ENCODE results near the gene SH2D2A.
A peak's percentile ranks its signal among the peaks of the same experiment; 100 is the strongest.

SH2D2A gene

DNA sequence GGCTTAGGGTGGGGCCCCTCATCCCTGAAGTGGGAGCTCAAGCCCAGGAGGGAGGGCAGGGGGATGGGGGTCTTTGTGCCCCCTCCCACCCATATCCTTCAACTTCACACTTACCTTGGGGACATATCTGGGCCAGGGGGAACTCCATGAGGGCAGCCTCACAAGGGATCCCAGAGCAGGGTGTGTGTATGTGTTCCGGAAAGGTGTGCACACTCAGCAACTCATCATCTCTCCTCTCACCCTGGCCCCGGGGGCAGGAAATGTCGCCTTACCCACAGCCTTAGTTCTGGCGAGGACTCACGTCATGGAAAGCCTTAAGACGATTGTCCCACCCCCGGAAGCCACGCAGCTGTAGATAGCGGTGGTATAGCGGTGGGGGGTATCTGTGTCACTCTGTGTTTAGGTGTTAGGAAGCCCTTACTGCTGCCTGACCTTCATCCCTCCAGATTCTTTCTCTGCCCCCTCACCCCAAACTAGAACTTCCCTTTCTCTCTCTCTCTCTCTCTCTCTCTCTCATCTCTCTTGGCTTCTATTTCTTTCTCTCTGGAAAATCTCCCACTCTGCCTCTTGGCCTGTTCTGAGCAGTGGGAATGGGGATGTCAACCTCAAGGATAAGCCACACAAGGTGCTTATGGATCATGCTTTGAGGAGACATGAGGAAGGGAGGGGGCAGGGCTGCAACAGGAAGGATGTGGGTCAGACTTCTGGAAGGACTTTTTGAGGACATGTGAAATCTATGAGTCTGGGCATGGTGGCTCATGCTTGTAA, at the start of gene SH2D2A:
Gene SH2D2A (minus strand): TSS at position 288 of the 768 bp plus-strand sequence. CDS start 140 bp downstream, at position 148.
- no peak for DNase-seq

DNA sequence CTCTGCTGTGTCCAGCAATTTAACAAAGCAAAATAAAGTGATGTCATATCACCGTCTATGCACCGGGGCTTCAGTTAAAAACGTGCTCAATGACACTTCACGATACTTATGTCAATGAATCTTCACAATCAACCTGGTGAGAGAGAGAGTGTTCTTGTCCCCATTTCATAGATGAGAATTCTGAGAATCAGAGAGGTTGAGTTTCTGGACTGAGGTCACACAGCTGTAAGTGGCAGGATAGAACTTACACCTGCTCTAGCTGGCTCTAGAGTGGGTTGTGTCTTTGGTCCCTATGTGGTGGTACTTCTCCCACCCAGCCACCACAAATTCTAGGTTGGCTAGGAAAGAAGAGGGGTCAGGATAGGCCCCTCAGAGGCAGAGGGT, 49.2 kb upstream of the SH2D2A start:
- DNase-seq = no peak

DNA sequence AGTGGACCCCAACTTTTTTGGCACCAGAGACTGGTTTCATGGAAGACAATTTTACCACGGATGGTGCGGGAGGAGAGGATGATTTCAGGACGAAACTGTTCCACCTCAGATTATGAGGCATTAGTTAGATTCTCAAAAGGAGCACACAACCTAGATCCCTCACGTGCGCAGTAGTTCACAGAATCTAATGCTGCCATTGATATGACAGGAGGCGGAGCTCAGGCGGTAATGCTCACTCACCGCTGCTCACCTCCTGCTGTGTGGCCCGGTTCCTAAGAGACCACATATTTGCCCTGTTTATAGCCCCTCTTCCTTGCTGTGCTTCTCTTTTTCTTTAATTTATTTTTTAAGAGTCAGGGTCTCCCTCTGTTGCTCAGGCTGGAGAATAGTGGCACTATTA, 48.6 kb upstream of the SH2D2A start:
- DNase-seq = no peak

DNA sequence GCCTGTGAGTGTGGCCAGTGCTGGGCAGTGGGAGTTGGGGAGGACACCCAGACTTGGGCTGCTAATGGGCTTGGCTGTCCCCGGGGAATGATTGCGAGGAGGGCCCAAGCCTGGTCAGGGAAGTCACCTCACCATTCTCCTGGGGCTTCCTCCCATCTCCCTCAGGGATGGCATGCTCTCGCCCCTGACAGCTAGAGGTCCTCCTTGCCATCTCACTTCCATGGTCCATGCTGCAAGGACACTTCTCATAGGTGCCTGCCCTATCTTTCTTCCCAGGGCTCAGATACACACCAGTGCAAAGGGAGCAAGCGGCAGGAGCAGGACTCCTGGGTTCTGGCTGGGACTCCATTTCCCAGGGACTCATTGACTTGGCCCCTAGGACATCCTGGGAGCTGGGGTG, 48.1 kb upstream of the SH2D2A start:
- DNase-seq = no peak

DNA sequence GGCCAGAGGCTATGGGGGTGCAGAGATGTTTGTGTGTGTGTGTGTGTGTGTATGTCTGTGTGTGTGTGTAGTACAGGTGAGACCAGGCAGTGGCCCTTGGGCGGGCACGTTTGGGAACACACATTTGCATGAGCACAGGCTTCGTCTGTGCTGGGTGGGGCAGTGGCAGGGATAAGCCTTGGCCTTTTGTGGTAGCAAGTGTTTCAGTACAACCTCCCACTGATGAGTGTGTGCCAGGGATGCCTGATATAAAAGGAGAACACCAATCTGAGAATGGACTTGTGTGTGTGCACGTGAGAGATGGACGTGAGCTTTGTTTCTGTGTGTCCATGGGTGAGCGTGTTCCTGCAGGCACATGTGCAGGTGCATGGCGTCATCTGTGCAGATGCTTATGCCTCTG, 47.0 kb upstream of the SH2D2A start:
- no peak for DNase-seq

GRCh38 chr1:156862997-156863599, 46.5 kb upstream of the SH2D2A start:
- no peak for DNase-seq

DNA sequence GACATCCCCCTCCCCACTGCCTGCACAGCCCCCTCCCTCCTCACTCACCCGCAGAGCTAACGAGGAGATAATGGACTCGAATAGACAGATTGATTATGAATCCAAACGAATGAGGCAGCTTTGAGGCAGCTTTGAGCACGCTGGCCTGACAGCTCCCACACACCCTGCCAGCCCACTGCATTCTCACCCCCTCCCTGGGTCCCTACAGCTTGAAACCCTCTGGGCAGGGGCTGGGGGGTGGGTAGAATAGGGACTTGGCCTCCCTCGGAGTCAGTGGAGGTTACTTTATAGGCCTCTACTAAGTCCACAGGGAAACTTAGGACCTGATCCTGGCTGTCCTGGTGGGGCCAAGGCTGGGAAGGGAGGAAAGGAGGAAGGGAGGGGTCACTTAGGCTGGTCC, 45.9 kb upstream of the SH2D2A start:
- DNase-seq = no peak

- no peak for DNase-seq
These were observed 44.2 kb upstream of the SH2D2A start, which contains the start of gene NTRK1 for GRCh38 chr1:156860628-156861423. NTRK1 (plus strand) TSS chr1:156860865; CDS start chr1:156860935, 70 bp downstream.

DNA sequence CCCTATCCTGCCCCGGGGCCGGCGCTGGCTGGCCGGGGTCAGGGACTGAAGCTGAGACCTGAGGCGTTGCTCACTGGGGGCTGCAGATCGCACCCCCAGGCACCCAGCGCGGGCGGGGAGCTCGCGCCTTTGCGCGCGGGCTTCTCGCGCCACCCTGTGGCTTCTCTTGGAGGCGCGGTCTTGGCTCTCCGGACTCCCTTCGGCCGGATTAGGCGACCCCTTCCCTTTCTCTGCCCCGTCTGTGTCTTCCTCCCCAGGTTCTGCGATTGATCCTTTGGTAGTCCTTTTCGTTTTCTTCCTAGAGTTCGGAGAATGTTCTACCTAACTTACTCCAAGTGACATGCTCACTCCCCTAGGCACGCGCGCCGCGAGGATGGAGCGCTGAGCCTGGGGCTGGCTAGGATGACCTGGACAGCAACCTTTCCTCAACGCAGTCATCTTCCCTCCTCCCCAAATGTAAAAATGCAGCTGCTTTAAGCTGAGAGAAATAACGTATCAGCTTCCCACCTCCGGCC, 43.5 kb upstream of the SH2D2A start:
- DNase-seq = no peak

DNA sequence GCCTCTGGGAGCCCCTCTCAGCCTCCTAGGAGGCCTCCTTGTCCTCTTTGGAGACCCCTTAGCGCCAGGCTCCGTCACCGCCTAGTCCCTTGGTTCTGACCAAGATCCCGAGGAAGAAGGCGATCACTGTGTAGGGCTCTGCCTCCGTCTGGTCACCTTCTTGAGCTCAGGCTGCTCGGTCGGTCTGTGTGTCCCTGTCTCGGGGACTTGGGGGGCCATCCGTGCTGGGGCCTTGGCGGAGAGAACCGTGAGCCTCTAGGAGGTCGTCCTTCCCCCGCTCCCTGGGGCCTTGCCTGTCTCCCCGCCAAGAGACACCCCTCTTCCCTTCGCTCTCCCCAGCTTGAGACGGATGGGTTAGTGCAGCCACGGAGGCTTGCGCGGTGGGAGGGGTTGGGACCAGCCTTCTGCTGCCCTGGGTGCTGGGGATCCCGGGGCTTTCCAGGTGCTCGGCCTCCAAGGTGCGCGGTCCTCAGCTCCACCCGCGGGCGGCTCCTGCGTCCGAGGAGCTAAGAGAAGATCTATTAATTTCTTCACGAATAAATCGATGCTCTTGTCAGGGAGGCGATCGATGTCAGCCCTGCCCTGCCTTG, 43.0 kb upstream of the SH2D2A start:
- DNase-seq = no peak

DNA sequence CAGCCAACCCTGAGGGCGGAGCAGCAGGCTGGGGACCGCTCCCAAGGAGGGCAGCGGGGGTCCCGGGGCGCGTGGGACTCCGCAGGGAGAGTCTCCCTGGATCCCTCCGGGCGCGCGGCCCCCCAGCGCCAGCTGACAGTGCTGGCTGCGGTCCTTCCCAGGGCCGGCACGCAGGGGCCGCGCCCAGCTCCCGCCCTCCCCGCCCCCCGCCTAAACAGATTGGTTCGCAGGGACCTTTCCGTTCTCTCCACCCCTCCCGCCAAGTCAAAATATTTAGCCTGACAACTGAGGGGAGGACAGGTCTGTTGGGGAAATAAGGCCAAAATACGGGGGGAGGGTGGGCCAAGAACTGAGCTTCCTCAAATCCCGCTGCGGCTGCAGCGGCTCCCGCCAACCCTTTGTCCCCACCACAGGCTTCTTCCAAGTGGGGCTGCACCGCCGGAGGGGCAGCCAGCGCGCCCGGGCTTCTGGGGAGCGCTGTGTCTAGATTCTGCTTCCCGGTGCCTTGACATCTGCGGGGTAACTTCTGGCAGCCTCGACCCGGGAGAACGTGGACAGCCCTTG, 42.4 kb upstream of the SH2D2A start, which contains the start of gene INSRR:
Gene INSRR (minus strand): TSS at position 159 of the 564 bp plus-strand sequence. CDS start 496 bp downstream, outside the sequence.
- DNase-seq = no peak

DNA sequence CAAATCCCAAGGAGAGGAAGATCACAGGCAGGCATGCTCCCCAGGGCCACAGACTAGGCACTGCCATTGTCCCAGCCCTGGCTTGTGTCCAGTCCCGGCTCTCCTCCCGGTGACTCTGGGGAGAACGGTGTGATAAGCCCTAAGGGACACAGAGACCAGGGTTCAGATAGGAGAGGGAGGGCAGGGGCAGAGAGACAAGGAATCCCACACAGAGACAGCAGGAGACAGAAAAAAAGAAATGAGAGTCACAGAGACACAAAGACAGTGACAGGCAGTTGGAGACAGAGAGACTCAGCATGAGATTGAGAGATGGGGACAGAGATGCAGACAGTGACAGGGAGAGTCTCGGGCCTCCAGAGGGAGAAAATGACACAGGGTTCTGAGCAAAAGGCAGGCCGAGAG, 41.9 kb upstream of the SH2D2A start:
- no peak for DNase-seq

DNA sequence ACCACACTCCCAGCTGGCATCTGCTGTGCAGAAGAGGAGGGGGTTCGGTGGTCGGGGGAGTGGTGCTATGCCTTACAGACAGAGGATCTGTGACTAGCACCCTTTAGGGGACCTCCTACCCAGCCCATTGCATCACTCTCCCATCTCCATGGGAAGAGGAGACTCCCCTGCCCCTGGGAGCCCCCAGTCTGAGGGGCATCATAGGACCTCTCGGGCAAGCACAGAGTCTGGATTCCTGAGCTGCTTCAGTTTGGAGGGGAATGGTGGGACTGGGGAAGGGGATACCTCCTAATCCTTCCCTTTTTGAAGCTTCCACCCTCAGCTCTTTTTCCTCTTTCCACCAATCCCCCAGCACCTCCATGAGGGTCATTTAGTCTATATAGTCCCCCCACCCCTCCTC, 40.9 kb upstream of the SH2D2A start:
- DNase-seq = no peak

- no peak for DNase-seq
These were observed 39.7 kb upstream of the SH2D2A start for GRCh38 chr1:156856282-156856785.

- no peak for DNase-seq
These were observed 38.0 kb upstream of the SH2D2A start for GRCh38 chr1:156854634-156855033.

- no peak for DNase-seq
These were observed 37.1 kb upstream of the SH2D2A start for GRCh38 chr1:156853761-156854160.

DNA sequence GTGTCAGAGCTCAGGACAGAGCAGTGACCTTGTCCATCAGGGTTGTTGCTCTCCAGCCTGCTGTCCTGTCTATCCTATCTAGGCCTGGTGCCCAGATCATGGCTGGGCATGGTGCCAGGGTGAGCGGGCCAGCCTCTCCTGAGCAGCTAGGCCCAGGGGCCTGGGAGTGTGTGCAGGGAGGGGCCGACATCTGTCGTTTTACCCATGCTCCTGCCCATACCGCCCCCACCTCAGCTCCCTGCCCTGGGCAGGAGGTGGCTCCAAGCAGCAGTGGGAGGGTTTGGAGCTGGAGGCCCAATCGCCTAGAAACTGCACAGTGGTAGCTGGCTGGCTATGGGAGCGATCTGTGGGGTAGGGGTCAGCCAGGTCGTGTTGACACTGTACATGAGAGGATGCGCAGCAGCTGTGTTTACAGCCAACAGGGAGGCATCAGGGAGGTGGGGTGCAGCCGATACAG, 35.8 kb upstream of the SH2D2A start:
- peak; percentile 81 for DNase-seq

DNA sequence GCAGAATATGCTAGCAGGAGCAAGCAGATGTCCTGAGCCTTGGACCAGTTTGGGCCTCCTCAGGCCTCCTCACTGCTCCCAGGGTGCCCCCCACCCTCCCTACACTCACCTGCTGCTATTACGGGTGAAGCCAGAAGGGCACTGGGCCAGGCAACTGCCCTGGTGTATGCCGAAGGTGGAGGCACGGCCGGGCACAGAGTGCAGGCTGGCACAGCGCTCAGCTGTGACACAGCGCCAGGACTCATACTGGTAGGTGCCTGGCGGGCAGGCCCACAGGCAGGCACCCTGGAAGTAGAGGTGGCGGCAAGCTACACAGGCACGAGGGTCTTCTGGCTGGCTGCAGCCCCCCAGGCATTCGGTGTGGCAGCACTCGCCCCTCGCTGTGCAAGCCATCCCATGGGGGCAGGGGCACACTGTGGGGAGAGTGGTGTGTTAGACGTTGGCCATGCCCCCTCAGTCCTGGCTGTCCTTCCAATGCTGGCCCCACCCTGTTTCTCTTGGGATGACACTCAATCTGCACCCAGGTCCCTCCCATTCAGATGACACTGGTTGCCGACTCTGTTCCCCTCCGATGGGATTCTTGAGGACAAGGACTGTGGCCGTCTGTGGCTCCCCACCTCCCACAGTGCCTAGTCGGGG, 35.2 kb upstream of the SH2D2A start:
- peak; percentile 62 for DNase-seq

DNA sequence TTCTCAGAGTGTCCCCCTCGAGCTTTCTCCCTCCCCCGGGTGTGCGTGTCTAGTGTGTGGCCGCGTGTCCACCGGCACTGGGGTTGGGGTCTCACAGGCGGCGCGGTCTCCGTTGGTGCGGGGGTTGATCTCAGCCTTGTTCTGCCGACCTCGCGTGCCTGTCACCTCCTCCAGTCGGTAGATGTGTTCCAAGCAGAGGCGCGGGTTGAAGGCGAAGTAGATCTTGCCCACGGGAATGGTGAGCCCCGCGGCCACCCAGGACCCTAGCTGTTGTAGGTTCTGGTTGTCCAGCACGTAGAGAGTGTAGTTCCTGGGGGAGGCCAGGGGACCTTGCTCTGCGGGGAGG, 32.5 kb upstream of the SH2D2A start:
- DNase-seq = no peak

GRCh38 chr1:156848461-156849150, 32.0 kb upstream of the SH2D2A start:
- no peak for DNase-seq

All from NCI-H2029 treated with DMSO at 0.1 percent for 48 hours (cell line).